HG03097 (cell line): ENCODE data around the gene SPAAR.
"Not testable (repeated sequence)": the region's sequence is repeated elsewhere in the genome, so short reads cannot be mapped to it uniquely, and the experiment has no call there.

Experiments
- ATAC-seq: cut with Tn5 transposase; IDR thresholded peaks from one replicate; pipeline ENCODE4 v1.9.1; 2021; ENCODE audit not compliant: unreplicated experiment, low FRiP score

Gene SPAAR

DNA sequence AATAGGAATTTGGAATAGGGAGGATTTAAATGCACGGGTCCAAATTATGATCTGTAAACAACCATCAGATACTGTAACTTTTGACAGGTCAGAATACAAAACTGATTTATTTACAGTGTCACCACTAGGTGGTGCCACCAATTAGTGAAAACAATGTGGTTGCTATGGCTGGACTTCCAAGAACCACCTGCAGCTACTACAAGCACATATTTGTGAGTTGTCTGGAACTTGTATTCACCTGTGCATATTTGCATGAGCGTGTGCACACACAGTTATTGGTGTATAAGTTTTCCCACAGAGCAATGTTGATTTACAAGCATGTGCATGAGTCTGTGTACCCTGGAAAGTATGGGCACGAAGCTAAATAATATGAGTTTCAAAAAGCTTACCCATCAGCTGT, 6.2 kb upstream of the SPAAR start:
- no peak for ATAC-seq

DNA sequence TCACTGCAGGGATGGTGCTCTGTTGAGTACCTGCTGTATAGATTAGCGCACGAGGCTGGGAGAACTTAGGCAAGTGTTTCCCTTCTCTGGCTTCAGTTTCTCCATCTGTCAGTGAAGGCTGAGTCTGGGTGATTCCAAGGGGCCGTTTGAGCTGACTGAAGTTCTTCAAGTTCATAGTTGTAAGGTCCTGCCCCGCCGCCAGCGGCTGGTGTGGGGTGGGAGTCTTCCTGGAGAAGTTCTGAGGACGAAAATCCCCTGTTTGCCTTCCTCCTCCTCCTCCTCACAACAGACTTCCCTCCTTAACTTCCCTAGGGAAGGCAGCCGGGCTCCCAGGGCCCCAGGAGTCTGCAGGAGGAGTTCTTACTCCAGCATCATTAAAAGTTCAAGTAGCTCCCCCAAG, 5.0 kb upstream of the SPAAR start:
- ATAC-seq: no peak

DNA sequence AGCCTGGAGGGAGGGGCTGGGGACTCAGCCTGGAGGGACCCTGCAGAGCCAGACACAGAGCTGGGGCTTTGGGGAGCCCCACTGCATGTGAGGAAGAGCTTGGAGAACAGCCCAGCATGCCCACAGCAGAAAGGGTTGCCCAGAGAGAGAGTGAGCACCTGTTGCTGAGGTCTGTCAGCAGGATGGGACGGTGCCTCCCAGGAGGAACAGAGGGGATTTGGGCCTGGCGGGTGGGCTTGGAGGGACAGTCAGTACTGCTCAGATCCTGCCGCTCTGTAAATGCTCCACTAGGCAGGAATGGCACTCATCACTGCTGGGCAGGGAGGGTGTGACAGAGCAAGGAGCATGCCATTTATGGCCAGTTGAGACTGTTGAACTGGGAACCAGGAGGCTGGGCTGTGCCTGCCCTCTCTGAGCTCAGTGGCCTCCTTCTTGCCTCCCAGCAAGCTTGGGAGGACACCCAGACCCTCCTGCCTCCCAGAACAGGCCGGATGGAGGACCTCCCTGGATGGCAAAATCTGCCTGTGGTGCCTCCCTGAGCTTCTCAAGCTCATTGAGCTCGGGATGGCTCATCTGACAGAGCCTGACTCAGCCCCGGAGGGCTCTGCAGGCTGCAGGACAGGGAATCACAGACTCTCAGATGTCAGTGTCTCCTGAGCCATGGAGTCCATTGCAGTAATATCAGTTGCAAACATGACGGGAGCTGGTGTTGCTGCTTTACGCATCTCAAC, 4.1 kb upstream of the SPAAR start:
- no peak for ATAC-seq

DNA sequence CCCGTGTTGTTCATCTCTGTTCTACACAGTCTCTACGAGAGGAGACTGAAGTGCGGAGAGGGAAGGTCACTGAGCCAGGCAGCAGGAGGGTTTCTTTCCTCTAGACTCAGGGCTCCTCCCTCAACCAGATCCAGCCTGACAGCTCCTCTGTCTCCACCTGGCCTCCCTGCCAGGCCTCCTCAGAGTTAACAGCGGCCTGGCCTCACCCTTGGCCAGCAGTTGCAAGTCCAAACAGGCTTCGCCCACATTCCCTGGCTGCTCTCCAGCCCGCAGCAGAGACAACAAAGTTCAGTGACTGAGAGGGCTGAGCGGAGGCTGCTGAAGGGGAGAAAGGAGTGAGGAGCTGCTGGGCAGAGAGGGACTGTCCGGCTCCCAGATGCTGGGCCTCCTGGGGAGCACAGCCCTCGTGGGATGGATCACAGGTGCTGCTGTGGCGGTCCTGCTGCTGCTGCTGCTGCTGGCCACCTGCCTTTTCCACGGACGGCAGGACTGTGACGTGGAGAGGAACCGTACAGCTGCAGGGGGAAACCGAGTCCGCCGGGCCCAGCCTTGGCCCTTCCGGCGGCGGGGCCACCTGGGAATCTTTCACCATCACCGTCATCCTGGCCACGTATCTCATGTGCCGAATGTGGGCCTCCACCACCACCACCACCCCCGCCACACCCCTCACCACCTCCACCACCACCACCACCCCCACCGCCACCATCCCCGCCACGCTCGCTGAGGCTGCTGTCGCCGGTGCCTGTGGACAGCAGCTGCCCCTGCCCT, 3.2 kb upstream of the SPAAR start, which contains the start of gene HRCT1:
Gene HRCT1, plus strand, starts transcription at position 291 of the 768 bp plus-strand sequence. Its CDS starts 86 bp downstream, at position 377.
- no peak for ATAC-seq

DNA sequence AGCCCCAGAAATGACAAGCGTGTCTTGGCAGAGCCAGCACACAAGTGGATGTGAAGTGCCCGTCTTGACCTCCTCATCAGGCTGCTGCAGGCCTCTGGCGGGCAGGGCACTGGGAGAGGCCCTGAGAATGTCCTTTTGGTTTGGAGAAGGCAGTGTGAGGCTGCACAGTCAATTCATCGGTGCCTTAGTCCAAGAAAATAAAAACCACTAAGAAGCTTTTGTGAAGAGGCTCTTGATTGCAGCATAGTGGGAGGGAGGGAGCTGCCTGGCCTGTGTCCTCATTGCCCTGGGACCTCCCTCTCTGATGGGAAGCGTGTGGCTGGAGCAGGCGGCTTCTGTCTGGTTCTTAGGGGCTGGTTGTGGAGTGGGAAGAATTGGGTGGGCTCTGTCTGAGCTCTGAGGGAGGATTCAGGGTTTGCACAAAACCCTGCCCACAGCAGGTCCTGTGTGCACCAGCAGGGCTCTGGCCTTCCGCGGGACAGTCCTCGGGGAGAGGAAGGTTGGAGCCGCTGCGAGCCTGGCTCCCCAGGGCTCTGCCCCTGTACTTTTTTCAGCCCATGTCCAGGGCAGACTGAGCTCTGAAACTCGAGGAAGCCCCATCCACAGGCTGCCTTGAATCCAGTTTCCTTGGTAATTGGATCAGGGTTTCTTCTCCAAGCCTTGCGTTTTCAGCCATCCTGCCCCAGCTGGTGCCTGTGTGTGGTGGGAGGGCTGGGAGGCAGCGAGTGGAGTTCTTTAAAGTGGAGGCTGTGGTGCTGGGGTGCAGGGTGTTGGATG, 2.2 kb upstream of the SPAAR start:
- no peak for ATAC-seq

DNA sequence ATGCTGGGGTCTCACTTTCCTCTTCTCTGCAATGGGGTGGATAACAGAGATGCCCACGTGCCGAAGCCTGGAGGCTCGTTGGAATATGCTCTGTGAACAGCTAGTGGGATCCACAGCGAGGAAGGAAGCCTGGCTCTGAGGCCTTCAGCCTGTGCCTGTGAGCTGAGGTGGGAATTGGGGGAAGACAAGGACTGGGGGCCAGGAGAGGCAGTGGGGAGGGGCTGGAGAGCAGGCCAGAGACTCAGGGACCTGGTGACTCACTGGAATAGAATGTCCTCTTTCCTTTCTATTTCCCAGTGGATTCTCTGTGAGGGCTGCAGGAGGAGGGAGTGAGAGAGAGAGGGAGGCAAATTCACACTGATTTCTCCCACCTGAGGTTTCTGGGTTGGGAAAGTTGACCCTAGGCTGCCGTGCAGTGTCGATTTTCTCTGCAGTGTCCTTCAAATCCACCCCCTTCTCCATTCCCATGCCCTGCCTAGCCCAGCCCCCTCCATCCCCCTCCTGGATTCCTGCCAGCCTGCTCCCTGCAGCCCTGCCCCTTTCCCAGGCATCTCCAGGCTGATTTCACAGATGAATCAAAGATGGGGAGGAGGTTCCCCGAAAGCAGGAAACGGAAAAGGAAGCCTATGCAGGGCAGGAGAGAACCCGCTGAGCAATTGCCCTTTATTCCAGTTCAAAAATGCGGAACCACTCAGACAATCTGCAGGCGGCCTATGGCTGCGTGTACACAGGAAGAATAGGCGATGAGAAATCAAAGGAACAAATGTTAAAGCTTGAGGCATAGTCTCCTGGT, 1.4 kb upstream of the SPAAR start:
- no peak for ATAC-seq

DNA sequence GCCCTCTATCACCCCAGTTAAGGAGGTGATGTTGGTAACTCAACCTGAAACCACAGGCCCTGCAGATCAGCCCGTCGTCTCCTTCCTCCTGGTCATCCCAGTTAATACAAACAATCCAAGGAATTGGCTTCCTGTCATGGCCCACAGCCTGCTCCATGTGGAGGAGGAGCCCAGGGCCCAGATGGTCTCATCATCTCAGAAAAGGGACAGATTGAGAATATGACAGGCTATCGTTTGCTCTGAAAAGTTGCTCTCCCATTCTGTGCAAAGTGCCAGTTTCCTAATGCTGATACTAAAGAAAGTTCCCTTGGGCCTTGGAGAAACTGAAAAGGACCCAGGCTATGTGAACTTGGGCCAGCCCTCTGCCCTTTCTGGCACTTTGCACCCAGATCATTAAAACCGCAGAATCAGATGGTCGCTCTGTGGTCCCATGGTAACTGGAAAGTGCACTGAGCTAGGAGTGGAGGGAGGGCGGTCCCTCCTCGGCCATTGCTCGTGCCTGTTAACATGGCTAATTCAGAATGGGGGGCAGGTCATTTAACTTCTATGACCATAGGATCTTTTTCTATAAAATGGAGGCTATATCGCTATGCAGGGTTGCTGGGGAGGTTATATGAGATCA, 675 bp upstream of the SPAAR start:
- no peak for ATAC-seq

DNA sequence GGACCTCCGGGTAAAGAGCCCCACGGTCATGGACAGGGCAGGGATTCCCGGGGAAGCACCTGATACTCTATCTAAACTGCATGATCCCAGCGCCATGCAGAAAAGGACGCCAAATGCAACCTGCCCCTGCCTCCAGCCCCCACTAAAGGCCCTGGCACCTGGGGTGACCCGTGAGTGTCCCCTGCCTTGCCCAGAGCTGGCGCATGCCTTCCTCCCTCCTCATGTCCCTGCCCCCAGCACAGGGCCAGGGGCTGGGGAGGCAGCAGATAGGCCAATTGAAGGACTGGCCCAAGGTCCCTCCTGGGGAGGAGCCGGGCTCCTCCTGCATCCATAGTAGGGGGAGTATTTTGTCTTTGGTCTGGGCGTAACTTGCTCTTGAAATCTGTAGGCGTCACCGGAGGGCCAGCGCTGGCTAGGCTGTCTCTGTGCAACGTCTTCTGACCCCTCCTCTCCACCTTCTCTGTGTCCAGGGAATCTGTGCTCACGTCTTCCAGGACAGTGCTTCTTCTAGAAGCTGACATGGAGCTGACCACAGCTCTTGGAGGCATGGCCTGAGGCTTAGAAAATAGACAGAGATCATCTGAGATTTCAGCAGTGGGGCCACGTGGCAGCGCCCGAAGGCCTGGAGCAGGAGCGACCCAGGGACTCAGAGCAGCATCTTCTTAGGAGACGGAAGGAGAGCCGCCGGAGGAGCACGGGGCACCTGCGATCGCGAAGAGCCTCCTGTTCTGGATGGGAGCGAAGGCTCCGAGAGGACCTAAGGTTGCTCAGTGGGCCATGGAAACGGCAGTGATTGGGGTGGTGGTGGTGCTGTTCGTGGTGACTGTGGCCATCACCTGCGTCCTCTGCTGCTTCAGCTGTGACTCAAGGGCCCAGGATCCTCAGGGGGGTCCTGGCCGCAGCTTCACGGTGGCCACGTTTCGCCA, 660 bp downstream of the SPAAR start:
- ATAC-seq: no peak

DNA sequence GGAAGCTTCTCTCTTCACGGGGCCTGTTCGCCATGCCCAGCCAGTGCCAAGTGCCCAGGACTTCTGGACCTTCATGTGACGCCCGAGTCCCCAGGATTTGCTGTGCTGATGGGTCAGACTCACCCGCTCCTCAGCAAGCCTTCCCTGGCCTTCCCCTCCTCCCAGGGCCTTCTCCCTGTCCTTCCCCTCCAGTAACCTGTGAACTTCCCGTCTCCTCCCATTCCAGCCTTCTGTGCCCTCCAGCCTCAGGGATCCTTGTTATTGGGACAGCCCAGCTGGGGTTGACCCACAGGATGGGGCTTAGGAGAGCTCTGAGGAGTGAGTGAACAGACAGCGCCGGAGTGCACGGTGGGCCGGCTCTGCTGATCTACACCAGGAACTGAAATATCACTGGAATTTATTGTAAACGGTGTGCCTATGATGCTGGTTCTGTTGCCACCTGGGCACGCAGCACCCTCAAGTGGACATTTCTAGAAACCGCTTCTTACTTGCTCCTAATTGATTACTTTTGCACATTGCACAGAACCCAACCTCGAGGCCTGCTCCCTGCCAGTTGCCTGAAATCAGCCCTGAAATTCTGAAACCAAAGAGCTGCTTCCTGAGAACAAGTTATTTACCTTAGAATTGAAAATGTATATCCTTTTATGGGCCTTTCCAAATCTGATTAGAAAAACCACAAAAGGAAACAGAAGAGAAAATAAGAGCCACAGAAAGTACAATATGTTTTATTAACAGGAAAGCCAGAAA, 1.5 kb downstream of the SPAAR start:
- ATAC-seq: no peak

DNA sequence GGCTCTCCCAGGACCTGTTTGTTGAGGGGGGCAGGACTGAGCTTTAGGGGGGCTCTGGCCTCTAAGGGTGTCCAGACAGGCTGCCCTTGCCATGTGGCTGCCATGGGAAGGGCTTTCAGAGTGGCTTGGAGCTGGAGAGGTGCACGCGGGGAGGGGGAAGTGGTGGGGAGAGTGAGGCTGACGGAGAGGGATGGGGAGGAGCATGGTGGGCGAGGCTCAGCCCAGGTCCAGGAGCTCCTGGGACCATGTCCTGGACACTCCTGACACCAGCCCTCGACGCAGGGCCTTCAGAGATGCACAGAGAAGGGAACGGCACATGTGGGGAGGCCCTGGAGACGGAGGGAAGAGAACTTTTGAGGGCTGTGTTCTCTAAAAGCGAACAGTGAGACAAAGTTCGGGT, 2.4 kb downstream of the SPAAR start:
- ATAC-seq: no peak

DNA sequence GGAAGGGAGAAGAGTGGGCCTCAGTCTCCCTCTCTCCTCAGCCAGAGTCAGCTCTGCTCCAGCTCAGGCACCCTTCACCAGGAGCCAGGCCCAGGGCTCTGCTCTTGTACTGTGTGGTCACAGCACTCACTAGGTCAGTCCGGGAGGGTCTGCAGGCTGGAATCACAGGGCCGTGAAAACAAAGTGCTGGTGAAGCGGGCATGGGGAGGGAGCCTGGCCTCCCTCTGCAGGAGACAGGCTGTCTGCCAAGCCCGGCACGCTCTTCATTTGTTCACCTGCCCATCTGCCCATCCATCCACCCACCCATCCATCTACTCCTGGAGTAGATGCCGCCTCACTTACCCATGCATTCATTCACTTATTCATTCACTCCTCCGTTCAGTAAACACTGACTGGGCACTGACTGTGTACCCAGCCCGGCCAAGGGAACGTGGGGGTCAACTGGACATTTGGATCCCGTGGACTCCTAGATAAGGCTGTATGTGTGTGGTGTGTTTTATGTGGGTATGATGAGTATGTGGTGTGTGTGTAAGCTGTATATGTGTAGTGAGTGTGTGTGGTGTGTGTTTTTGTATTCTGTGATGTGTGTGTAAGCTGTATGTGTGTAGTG, 3.6 kb downstream of the SPAAR start:
- no peak for ATAC-seq

DNA sequence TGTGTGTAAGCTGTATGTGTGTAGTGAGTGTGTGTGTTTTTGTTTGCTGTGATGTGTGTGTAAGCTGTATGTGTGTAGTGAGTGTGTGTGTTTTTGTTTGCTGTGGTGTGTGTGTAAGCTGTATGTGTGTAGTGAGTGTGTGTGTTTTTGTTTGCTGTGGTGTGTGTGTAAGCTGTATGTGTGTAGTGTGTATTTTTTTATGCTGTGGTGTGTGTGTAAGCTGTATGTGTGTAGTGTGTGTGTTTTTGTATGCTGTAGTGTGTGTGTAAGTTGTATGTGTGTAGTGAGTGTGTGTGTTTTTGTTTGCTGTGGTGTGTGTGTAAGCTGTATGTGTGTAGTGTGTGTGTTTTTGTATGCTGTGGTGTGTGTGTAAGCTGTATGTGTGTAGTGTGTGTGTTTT, 4.1 kb downstream of the SPAAR start:
- ATAC-seq: not testable (repeated sequence)

DNA sequence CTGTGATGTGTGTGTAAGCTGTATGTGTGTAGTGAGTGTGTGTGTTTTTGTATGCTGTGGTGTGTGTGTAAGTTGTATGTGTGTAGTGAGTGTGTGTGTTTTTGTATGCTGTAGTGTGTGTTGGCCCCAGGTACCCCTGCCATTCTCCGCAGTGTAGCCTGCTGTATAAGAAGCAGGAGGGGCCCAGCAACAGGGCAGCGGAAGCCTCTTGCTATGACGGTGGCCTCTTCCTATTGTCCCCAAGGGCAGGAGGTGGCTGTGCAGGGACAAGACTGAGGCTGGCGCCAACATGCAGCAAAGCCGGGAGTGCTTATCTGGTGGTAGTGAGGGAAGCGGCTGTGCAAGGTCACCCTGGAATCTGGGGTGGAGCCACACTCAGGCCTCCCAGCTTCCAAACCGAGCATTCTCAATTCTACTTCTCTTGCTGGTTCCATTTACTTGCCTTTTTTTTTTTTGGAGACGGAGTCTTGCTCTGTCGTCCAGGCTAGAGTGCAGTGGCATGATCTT, 5.1 kb downstream of the SPAAR start:
- no peak for ATAC-seq

DNA sequence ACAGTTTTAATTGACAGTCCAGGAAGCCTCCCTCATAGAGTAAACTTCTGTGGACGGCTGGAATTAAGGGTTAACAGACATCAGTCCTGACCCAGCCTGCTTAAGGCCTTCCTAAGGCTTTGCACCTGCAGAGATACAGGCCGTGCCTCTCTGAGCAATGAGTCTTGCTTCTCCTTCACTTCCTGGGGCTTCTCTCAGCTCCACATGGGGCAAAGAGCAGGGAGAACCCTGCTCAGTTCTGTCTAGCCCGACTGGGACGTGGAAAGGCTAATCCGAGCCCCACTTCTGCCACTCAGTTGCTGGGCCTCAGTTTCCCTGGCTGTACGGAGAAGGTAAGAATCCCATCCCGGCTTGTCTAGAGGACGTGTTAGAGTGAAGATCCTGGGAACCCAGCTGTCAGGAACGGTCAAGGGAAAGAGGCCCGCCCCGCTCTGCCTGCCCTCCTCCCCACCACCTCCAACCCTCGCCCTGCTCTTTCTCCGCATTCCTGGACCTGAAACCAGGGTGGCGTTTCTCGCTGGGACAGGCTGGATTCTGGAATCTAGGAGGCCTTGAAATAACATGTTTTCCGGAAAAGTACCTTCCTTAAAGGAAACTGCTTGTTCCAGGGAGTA, 6.5 kb downstream of the SPAAR start:
- ATAC-seq: no peak

DNA sequence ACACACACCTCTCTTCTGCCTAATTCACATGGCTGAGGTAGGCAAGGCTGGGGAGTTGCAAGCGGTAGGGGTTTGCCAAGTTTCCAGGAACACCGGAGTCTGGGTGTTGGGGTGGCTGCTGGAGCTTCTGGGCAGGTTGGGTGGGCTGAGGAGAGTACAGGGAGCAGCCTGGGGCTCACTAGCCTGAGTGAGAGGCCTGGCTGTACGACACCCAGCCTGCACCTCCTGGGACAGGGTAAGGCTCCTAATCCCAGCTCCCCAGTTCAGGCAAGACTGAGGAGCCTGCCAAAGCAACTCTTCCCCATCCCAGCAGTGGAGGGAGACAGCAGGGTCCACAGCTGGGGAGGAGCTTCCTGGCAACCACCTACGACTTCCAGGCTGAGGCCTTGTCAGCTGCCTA, 8.0 kb downstream of the SPAAR start:
- no peak for ATAC-seq

DNA sequence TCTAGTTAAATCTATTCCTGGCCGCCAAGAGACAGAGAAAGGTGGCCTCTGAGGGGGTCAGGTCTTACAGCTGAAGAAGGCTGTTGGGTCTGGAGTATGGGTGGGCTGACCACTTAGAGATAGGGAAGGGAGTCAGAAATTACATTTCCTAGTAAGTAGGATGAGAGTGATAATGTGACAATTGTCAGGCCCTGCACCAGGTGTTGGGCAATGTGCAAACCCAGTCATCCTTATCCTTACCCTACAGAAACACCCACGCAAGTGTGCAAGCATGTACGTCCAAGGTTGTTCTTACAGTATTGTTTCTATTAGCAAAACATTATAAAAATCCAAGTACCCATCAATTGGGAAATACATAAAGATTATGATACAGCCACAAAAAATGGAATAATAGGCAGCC, 9.5 kb downstream of the SPAAR start:
- no peak for ATAC-seq
